ENCODE measurements around the gene SOX9. TPM values are rescaled to one million over a fixed set of nuclear protein-coding genes. Genes with fewer than 3 reads are reported as not detected.

SOX9 gene
- total and polyA plus RNA-seq, 2 of the 8 experiments (the other 6 are each of a cell fraction or from before 2014, with no cell fraction given) = 1.9 to 4.9 TPM

- H3K4me2 ChIP-seq (ENCODE audit: insufficient read depth in 1 of 2, low read depth in 2 of 2, low read length in 2 of 2) = no peak overlapping the region
- no peaks in the 10 kb centered on the region for H3K79me2 ChIP-seq (ENCODE audit: control insufficient read depth in 1 of 2, insufficient read depth in 2 of 2, low read length in 2 of 2)
- no peak overlapping the region for H3K56ac ChIP-seq (replicated peaks; ENCODE audit: insufficient read length, low read depth, low read length)
- no peak overlapping the region for H2AFZ ChIP-seq (ENCODE audit: low read length)
- no peak overlapping the region for H2BK120ac ChIP-seq (replicated peaks; ENCODE audit: low read depth, low read length)
- CTCF ChIA-PET (ENCODE audit: partially characterized antibody) = interaction anchor here (1.4 kb wide), 1 partner anchor 12 kb away, joined by 4 read pairs; no protein-coding TSS in a partner anchor
- no peaks in the 10 kb centered on the region for H4K20me1 ChIP-seq (replicated peaks in 1 of 2; ENCODE audit: control insufficient read depth in 1 of 2, insufficient read depth in 2 of 2, low read length in 2 of 2)
- no peaks in the 10 kb centered on the region for H3K36me3 ChIP-seq (ENCODE audit: control insufficient read depth in 2 of 4, insufficient read depth in 4 of 4, low read length in 3 of 4)
- 94% methylated on average over 5 of the region's 5 CpGs; no CpG with 5 or more reads in 1 of the 2 experiments for WGBS, 2 experiments (ENCODE audit: extremely low coverage in 1 of 2, insufficient coverage in 1 of 2, insufficient read length in 1 of 2, insufficient replicate concordance in 2 of 2, low coverage in 1 of 2, low lambda C conversion rate in 2 of 2, missing lambda C conversion rate in 1 of 2)
- no peak overlapping the region for H2BK20ac ChIP-seq (ENCODE audit: low read length)
- H2BK5ac ChIP-seq (ENCODE audit: low read depth, low read length) = no peak overlapping the region
- H3K9ac ChIP-seq (replicated peaks in 1 of 4; ENCODE audit: extremely low read depth in 1 of 4, low read depth in 3 of 4, low read length in 3 of 4) = no peak overlapping the region
- H4K91ac ChIP-seq (replicated peaks; ENCODE audit: insufficient read length, low read length) = no peak overlapping the region
- no peaks in the 10 kb centered on the region for H3K23me2 ChIP-seq (ENCODE audit: low read depth, low read length)
- no peak overlapping the region for H3K18ac ChIP-seq (ENCODE audit: extremely low read depth, low read length)
- no peak overlapping the region for H3K4ac ChIP-seq (replicated peaks; ENCODE audit: insufficient read length, low read depth, low read length)
- H4K5ac ChIP-seq (ENCODE audit: insufficient read length, low read depth, low read length) = no peak overlapping the region
- no peak overlapping the region for H2BK12ac ChIP-seq (ENCODE audit: low read depth, low read length)
- H3K4me1 ChIP-seq (replicated peaks in 1 of 4; ENCODE audit: control insufficient read depth in 3 of 4, insufficient read depth in 4 of 4, low read length in 3 of 4) = peaks cover 0 to 5% (median 2%) of the 10 kb centered on the region in 4 experiments; a peak in 3 of 7 replicates
- FAIRE-seq = no peak
- H4K8ac ChIP-seq (ENCODE audit: extremely low read depth, insufficient read depth, low read length) = no peak overlapping the region
- H3K27ac ChIP-seq (ENCODE audit: low read depth, low read length) = no peak overlapping the region
- DNase-seq (ENCODE audit: low read depth in 1 of 2, low spot score in 2 of 2) = no peak
- POLR2A ChIA-PET (ENCODE audit: partially characterized antibody) = interaction anchor here (1.6 kb wide), 1 partner anchor 15 kb away, joined by 4 read pairs; no protein-coding TSS in a partner anchor
- no peak overlapping the region for H3K4me3 ChIP-seq (ENCODE audit: extremely low read depth in 1 of 4, insufficient read depth in 2 of 4, low read depth in 3 of 4, low read length in 4 of 4)
- H3K14ac ChIP-seq (ENCODE audit: insufficient read length) = no peak overlapping the region
- no peak overlapping the region for H2AK5ac ChIP-seq (ENCODE audit: low read depth, low read length)
- no peaks in the 10 kb centered on the region for H3K79me1 ChIP-seq (ENCODE audit: low read depth, low read length)
- H3K27me3 ChIP-seq (replicated peaks in 1 of 4; ENCODE audit: control insufficient read depth in 3 of 4, extremely low read depth in 1 of 4, insufficient read depth in 3 of 4, low read length in 3 of 4) = no peaks in the 10 kb centered on the region; a peak in 2 of 7 replicates
- no peak overlapping the region for H3K23ac ChIP-seq (ENCODE audit: insufficient read length)
- no peak overlapping the region for H2BK15ac ChIP-seq (ENCODE audit: low read length)
- no peaks in the 10 kb centered on the region for H3K9me3 ChIP-seq (ENCODE audit: insufficient read depth in 2 of 2, low read depth in 1 of 2, low read length in 1 of 2)
- TF ChIP-seq POU5F1 (IDR thresholded peaks at IDR 0.05; ENCODE audit: low read depth, low read length) (no peak), KDM1A (IDR thresholded peaks at IDR 0.05; ENCODE audit: borderline replicate concordance, low read length) (no peak), ATF3 (IDR thresholded peaks at IDR 0.05; ENCODE audit: insufficient read depth, low read depth, low read length) (no peak), SRF (IDR thresholded peaks at IDR 0.05; ENCODE audit: low read depth, low read length) (no peak), JUN (IDR thresholded peaks at IDR 0.05; ENCODE audit: low read depth, low read length) (no peak), SIX5 (IDR thresholded peaks at IDR 0.05; ENCODE audit: low read depth, low read length) (no peak), CTCF (IDR thresholded peaks at IDR 0.05; ENCODE audit: control extremely low read depth in 1 of 3, insufficient read depth in 1 of 3, low read depth in 1 of 3, low read length in 3 of 3) (no peak), POLR2AphosphoS5 (IDR thresholded peaks at IDR 0.05; ENCODE audit: low read depth, low read length) (no peak), TAF7 (optimal IDR thresholded peaks at IDR 0.05; ENCODE audit: borderline replicate concordance, low read depth, low read length) (no peak), CBX5 (IDR thresholded peaks at IDR 0.05; ENCODE audit: low read depth, low read length) (no peak), ZNF274 (IDR thresholded peaks at IDR 0.05; ENCODE audit: borderline replicate concordance, extremely low read depth, low read length) (no peak)
Observed at GRCh38 chr17:72136692-72137091, 15.9 kb downstream of the SOX9 start.
